Mammary epithelial cell (primary cell): ENCODE results near the gene DMBX1.

Experiments
- EZH2 ChIP-seq: IDR thresholded peaks from 2 replicates; pipeline ENCODE4 v1.6.1; 2012; ENCODE audit warnings: low read length, inconsistent platforms, borderline replicate concordance
- TF ChIP-seq, protein P1 (sequence below), 2 donors: IDR thresholded peaks in 1 of 2; conservative IDR thresholded peaks in 1 of 2; 2 replicates each; pipeline ENCODE4 v1.5.1; 2011 to 2012; ENCODE audit warnings: inconsistent platforms in 2 of 2, low read length in 2 of 2, mild to moderate bottlenecking in 2 of 2, control low read depth in 1 of 2, low read depth in 1 of 2; ENCODE audit not compliant: insufficient read depth in 1 of 2; ENCODE audit errors: extremely low read depth in 1 of 2

GRCh38 chr1:46472498-46473181 lies 17.0 kb upstream of the DMBX1 start:
- TF ChIP-seq, protein P1, sequence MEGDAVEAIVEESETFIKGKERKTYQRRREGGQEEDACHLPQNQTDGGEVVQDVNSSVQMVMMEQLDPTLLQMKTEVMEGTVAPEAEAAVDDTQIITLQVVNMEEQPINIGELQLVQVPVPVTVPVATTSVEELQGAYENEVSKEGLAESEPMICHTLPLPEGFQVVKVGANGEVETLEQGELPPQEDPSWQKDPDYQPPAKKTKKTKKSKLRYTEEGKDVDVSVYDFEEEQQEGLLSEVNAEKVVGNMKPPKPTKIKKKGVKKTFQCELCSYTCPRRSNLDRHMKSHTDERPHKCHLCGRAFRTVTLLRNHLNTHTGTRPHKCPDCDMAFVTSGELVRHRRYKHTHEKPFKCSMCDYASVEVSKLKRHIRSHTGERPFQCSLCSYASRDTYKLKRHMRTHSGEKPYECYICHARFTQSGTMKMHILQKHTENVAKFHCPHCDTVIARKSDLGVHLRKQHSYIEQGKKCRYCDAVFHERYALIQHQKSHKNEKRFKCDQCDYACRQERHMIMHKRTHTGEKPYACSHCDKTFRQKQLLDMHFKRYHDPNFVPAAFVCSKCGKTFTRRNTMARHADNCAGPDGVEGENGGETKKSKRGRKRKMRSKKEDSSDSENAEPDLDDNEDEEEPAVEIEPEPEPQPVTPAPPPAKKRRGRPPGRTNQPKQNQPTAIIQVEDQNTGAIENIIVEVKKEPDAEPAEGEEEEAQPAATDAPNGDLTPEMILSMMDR (conservative IDR thresholded peaks at IDR 0.05 in 1 of 2, IDR thresholded peaks at IDR 0.05 in 1 of 2; ENCODE audit: extremely low read depth in 1 of 2, insufficient read depth in 1 of 2, low read depth in 1 of 2, low read length in 2 of 2) = no peak
- no peak for TF ChIP-seq EZH2
